ENCODE results near the gene FUT1.
"Not testable (repeated sequence)": the region's sequence is repeated elsewhere in the genome, so short reads cannot be mapped to it uniquely, and the experiment has no call there.

The FUT1 gene

GRCh38 chr19:48718106-48718505 is 34.3 kb downstream of the FUT1 start:
- not testable (repeated sequence) for DNase-seq (ENCODE audit: low read depth)

GRCh38 chr19:48716562-48717291 is 35.7 kb downstream of the FUT1 start:
- no peak for DNase-seq (ENCODE audit: low read depth)

- DNase-seq (ENCODE audit: low read depth): no peak
These were observed 36.7 kb downstream of the FUT1 start for GRCh38 chr19:48715681-48716171.

- DNase-seq (ENCODE audit: low read depth): no peak
These were observed 37.4 kb downstream of the FUT1 start for GRCh38 chr19:48714759-48715675.

GRCh38 chr19:48713864-48714755 is 38.3 kb downstream of the FUT1 start:
- DNase-seq (ENCODE audit: low read depth): peak; percentile 94

- no peak for DNase-seq (ENCODE audit: low read depth)
These were observed 39.2 kb downstream of the FUT1 start for GRCh38 chr19:48713041-48713863.

- DNase-seq (ENCODE audit: low read depth): no peak
These were observed 41.3 kb downstream of the FUT1 start for GRCh38 chr19:48711106-48711662.

GRCh38 chr19:48708471-48708870 is 44.0 kb downstream of the FUT1 start:
- DNase-seq (ENCODE audit: low read depth): no peak

- DNase-seq (ENCODE audit: low read depth): no peak
These were observed 47.0 kb downstream of the FUT1 start for GRCh38 chr19:48705431-48705830.

GRCh38 chr19:48703316-48703715 is 49.1 kb downstream of the FUT1 start:
- DNase-seq (ENCODE audit: low read depth): no peak

- no peak for DNase-seq (ENCODE audit: low read depth)
These were observed 49.7 kb downstream of the FUT1 start for GRCh38 chr19:48702701-48703100.

- no peak for DNase-seq (ENCODE audit: low read depth)
These were observed 54.4 kb downstream of the FUT1 start for GRCh38 chr19:48698046-48698445.
